Measurements from ENCODE around the gene C1orf159.

Gene C1orf159

DNA sequence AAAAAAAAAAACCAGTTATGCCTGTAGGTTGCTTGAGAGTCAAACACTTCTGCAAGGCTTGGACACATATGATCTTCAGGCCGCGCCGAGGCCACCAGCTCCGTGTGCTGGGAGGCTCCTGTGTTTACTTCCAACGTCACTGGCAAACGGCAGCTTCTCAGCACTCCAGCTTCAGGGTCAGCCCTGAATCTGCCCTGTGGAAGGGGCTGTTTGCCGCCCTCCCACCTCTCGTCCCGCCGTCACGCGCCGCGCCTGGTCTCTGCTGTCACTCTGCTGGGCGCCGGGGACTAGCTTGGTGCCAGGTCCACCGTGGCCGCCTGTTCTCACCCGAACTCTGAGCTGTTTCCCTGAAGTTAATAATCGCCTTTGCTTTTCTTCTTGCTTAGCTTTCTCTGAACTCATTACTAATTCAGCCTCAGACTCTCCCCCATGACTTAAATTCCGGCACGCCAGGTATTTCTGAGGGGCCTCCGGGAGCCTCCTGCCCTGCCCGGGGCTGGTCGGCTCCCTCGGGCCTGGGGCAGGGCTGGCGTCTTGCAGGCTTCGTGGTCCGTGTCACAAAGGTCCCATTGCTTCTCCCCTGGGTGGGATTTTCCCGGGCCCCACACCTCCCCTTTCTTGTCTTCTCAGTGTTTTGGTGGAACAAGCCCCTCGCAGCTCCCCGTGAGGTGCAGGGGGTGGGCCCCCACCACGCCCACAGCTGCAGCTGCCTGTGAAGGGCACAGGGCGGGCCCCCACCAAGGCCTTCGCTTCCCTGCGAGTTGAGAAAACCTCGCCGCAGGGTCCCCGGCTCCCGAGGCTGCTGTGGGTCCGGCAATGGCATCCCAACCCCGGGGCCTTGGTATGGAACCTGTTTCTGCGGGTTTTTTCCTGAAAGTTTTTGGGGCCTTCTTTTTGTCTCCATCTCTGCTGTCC is 14.6 kb upstream of the C1orf159 start:
- DNase-seq = no peak

DNA sequence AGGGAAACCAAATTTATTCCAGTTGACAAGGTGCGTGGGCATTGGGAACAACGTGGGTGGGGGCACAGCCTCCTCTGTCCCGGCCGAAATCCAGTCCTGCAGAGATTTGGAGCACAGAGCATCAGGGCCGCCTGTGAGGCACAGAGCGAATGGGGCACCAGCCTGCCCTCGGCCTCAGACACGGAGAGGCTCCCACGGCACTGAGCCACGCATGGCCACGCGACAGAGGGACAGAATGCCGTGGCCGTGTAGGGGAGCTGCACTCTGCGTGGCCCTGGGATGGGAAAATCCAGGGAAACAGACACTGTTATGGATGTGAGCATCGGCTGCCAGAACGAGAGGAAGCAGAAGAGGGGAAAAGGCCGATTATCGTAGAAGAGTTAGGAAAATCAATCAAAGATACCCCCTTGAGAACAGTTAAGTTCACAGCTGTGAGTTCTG is 13.5 kb upstream of the C1orf159 start:
- no peak for DNase-seq

DNA sequence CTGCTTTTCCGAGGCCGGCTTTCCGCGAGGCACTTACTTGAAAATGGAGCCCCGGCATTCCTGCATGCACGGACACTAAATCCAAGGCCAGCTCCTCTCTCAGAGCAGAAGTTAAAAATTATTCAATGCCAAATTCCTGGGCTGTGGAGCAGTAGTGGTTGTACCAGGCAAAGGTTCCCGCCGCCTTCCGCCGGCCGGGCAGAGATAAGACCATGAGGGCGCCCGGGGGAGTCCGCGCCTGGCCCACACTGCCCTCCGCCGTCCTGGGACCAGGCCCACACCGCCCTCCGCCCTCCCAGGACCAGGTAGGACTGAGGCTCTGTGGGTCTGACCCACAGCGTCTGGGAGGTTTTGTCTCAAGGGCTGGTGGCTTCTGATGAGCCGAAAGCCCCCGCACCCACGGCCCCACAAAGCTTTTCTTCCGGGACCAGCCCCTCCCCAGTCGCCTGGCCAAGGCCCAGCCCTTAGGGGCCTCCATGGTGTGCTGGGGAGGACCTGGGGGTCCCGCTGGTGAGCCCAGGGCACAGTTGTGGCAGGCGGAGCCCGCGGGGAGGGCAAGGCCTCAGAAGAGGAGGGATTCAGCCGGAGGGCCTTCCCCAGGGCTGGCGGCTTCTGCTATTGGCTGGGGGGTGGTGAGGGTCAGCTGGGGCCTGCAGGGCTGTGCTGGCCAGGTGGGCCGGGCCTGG is 12.7 kb upstream of the C1orf159 start:
- DNase-seq = no peak

DNA sequence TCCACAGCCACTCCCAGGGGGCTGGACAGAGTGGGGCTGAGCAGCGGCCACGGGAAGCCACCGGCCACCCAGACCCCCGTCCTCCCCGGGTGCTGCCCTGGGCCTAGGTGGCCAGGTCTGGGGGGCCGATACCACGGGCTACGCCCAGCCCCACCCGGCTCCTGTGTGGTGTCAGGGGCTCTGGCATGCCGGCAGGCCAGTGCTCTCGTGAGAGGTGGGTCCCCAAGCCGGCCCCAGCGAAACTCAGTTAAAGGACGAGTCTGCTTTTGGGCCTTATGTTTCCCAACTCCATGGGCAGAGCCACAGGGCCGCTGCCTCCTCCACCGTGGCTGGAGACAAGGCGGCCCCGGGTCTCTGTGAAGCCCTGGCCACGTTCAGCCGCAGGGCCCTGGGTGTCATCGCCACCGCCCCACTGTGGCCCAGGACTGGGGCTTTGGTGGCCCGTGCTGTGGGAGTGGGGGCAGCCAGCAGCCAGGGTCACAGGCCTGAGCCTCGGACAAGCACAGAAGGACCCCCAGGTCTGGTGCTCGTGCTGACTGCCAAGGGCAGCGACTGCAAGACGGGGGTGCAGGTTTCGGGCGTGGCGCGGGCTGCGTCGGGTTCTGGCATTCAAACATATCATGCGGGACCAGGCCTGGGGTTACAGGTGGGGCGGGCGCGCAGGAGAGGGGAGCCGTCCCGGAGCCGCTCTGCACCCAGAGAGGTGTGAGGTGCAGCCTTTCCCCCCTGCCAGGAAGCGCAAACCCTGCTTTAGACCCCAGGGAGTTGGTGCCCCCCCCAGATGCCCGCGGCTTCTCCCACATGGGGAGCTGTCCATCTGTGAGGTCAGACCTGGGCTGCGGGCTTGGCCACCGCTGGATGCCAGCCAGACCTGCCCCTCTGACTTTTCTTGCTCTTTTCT is 11.9 kb upstream of the C1orf159 start:
- DNase-seq = no peak

DNA sequence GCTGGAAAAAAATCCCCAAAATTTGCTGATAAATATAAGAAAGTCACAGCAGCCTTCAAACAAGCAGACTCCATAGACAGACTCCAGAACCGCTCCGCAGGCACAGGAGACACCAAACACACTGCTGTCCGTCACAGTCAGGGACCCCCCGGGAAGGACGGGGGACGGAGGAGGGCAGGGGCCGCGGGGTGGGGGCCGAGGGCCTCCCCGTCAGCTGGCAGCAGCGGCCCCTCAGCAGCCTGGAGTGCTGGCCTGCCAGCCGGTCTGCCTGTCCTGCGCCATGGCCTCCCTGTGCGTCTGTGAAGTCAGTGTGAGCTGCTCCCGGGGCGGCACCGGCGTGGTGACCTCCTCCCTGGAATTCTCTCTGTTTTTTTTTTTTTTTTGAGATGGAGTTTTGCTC is 10.1 kb upstream of the C1orf159 start:
- DNase-seq = no peak

DNA sequence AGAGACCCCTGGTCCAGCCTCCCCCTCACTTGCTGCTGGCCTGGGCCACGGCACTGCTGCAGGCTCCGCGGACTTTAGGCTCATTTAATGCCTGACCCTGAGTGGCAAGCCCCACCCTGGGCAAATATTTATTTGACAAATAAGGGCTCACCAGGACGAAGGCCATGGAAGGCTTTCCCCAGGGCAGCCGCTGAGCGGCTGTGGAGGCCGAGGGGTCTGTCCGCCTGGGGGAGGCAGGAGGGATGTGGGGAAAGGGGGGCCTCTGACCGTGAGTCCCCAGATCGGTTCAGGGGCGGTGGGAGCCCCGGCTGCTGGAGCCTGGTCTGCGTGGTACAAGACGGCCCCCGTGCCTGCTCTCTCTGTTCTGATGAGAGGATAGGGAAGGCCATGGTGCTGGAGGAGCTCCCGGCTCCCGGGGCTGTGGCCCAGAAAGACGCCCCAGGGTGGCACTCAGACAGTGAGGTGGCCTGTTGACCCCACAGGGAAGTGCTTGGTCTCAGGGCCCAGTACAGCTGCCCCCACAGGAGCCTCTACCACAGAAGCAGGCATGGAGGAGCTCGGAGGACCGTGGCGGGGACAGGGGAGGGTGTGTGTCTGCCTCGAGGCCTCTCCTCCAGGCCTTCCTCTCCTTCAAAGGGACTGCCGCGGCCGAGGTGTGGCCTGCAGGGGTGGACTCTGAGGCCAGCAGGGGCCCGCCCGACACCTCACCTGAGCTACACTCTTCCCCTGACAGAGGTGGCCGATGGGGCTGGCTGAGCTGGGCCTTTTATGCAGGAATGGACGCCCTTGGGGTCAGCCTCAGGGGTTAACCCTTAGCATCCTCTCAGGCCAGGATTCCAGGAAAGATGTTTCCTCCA is 9.1 kb upstream of the C1orf159 start:
- DNase-seq = no peak

DNA sequence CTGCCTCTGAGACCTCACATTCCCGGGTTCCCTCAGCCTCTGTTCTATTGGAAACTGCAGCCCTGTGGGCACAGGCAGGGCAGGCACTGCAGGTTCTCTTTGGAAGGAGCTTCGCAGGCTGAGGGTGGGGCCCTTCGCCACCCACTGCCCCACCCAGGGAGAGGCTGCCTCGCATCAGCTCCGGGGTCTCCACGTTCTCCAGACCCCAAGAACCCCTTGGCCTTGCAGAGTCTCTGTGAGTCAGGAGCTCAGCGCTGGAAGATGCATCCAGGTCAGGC is 8.6 kb upstream of the C1orf159 start:
- no peak for DNase-seq

DNA sequence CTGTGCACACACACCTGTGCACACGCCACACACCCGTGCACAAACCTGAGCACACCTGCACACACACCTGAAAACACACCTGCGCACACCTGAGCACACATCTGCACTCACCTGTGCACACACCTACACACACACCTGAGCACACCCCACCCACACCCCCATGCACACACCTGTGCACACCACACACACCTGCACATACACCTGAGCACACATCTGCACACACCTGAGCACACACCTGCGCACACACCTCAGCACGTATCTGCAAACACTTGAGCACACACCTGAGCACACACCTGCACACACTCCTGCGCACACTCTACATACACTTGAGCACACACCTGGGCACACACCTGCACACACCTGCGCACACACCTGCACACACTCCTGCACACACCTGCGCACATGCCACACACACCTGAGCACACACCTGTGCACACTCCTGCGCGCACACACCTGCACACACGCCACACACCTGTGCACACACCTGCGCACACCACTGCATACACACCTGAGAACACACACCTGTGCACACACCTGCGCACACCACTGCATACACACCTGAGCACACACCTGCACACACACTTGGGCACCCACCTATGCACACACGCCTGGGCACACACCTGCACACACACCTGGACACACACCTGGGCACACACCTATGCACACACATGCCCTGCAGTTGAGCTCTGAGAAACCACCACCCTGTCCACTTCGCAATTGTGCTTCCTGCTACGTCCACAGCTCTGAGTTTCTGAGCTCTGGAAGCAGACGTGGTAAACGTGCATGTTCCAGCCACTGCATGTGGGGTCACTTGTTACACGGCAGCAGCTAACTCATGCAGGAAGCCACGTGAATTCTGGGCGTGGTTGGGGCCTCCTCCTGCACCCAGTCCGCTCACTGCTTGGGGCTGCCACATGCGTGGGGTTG is 8.0 kb upstream of the C1orf159 start:
- no peak for DNase-seq

DNA sequence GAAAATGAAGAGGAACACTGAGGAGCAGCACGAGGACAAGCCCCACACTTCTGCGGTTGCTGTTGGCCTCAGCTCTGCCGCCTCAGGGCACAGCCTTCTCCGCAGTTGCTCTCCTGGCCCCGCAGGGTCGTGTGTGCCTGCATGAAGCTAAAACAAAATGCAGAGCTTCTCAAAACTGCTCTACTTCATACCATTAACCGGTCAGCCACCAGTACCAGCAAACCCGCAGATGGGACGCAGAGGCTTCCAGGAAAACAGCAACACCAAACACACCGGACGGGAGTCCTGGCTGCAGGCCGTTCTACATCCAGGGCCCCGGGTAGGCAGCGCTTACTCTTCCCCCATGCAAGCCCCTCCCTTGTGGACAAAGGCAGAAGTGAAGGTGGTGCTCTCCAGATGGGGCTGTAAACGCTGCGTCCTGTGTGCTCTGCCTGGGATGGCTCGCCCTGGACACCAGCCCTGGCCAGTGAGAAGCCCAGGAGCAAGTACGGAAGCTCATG is 7.1 kb upstream of the C1orf159 start:
- no peak for DNase-seq

DNA sequence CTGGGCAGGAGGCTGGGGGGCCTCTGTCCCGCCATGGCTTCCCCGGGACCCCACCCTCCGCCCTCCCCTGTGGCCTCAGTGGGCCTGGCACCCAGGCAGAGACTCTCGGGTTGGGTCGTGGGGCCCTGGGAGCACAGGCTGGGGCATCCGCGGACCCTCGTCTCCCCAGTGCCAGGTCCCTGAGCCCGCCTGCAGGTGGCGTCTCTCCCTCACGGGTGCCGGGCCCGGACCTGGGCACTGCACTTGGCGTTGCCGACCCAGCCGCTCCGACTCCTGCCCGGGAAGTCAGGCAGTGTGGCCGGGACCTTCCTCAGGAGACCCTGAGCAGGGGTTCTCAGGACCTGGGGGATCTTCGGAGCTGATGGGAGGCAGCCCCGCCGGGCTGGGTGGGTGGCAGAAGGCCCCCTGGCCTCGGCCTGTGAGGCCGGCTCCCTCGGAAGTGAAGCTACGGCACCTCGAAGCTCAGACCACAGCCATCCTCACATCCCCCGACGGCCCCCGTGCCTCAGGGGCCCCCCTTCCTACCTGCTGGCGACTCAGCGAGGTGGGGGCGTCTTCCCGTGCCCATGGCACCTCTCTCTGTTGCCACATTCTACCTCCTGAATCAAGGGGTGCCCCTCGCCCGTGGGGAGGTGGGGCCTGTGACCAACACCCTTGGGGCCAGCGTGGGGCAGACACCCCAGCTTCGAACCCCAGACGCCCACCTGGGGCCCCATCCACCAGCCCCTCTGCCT is 6.4 kb upstream of the C1orf159 start:
- DNase-seq = no peak

DNA sequence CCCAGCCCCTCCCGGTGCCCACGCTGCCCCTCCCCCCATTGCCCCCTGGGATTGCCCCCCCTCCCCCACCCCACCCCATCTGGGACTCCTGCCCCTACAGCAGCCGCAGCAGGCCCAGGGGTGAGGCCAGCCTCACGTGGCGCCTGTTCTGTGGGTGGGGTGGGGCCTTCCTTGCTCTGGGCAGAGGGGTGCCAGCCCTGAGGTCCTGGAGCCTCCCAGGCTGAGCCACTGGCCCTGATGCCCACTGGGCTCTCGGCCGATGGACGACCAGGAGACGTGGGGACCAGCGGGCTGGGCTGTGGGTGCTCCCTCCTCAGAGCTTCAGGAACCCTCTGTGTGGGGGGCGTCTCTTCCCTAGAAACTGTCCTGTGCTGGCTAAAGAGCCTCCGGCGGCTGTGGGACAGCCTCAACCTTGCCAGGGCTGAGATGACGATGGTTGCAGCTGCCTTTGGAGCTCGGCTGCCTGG is 5.8 kb upstream of the C1orf159 start:
- no peak for DNase-seq

DNA sequence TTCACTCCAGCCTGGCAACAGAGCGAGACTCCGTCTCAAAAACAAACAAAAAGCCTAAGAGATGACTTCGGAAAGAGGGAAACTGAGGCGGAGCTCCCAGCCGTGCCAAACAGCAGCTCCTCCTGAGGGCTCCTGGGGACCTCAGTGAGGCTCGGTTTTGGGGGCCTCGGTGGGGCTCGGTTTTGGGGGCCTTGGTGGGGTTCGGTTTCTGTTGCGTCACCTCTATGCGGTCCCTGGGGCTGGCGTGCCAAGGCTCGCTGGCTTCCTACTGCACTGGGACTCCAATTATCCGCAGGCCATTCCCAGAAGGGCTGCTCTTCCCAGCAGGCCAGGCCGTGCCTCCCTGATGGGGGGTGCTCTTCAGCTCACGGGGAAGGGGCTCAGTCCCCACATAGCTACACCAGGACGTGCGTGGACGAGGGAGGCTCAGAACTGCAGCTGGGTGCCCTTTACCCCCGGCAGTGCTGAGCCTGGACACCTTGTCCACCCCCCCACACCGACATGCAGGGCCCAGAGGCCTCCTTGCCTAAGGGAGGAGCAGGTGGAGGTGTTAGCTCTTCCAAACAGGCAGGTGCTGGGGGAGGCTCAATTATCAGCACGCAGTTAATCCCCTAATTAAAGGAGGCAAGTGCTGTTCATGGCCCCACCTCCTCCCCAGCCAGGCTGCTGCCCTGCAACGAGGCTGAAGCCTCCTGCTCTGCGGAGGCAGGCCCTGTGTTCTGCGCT is 5.1 kb upstream of the C1orf159 start:
- DNase-seq = no peak

DNA sequence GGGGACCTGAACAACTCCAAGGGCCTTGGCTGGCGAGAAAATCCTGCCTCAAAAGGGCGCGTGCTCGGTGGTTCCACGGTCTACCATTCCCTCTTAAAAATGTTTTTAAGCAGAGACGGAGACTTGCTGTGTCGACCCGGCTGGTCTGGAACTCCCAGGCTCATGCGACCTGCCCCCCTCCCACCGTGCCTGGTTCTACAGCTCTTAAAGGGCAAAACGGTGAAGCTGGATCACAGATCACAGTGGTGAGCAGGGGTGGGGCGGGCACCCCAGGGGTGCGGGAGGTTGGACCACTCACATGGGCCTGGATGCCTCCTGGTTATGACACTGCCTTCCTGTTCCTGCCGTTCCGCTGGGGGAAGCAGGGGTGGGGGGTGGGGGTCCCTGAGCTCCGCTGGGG is 4.2 kb upstream of the C1orf159 start:
- no peak for DNase-seq

DNA sequence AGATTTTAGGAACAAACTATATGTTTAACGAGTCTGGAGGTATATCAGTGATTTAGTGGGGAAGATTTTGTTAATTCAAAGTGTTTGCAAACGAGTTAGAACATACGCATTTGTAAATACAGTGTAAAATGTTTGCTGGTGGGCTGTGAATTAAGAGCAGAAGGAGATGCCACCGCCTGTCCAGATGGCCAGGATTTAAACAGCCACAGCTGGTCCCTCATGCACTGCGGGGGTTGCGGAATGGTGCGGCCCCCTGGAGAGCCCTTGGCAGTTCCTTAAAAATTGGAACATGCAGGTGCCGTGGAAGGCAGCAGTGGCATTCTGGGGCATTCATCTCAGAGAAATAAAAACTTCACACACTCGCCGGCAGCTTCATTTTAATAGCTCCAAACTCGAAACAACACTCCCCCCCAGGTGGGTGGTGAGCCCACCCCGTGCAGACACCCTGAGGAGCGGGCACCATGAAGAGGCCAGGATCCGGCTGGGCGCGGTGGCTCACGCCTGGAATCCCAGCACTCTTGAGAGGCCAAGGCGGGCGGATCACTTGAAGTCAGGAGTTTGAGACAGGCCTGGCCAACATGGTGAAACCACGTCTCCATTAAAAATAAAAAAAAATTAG is 3.5 kb upstream of the C1orf159 start:
- DNase-seq = no peak

DNA sequence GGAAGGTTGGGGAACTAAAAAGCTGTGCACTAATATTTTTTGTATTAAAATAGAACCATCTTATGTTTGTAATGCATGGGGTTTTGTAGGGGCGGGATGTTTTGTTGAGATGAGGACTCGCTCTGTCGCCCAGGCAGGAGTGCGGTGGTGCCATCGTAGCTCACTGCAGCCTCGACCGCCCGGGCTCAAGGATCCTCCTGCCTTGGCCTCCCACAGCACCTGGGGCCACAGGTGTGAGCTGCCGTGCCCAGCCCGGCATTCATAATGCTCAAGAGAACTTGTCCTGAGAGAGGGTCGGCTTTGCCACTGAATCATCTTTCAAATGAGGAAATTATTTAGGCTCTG is 3.0 kb upstream of the C1orf159 start:
- no peak for DNase-seq

DNA sequence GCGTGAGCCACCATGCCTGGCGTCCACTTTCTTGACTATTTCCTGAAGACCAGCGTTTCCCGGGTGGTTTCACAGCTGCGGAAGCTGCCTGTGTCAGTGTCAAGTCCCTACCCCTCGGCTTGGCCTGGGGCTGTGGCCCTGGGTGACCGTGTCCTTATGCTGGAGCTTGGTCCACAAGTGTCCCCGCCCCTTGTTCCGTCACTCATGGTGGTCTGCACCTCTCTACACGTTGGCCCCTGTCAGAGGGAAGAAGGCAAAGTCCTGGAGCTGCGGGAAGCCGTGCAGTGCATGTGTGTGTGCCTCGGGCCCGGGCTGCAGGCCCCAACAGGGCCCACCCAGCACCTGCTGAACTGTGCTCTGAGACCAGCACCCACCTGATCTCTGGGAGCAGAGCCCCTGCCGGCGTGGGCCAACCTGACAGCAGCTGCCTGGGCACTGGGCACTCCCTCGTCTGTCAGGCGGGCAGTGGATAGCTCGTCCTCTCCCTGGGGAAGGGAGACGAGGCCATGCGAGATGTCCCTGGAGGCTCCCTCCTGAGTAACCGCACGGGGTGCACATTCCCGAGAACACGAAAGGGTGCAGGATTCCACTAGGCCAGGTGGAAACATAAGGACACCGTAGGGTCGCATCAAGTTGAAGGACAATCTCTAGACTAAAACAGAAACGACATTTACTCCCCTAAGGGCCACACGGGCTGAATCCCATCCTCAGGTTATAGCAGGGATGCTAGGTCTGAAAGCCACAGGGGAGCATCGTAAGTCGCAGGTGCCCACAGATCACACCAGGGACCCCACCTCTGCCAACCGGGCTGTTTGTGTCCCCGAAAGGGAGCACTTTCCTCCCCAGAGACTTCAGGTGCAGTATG is 2.4 kb upstream of the C1orf159 start:
- DNase-seq = no peak

DNA sequence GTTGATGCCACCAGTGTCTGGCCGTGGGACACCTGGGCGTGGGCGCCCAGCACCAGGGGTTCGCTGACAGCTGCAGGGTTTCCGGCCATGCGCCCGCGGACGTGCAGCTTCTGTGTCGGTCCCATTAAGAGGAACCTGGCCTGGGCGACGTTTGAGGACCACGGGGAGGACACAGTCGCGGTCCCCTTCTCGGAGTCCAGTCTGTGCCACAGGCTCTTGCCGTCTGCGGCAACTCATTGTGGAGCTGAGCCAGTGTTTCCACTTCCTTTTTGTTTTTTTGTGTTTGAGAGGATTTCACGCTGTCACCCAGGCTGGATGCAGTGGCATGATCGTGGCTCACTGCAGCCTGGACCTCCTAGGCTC is 1.6 kb upstream of the C1orf159 start:
- no peak for DNase-seq

DNA sequence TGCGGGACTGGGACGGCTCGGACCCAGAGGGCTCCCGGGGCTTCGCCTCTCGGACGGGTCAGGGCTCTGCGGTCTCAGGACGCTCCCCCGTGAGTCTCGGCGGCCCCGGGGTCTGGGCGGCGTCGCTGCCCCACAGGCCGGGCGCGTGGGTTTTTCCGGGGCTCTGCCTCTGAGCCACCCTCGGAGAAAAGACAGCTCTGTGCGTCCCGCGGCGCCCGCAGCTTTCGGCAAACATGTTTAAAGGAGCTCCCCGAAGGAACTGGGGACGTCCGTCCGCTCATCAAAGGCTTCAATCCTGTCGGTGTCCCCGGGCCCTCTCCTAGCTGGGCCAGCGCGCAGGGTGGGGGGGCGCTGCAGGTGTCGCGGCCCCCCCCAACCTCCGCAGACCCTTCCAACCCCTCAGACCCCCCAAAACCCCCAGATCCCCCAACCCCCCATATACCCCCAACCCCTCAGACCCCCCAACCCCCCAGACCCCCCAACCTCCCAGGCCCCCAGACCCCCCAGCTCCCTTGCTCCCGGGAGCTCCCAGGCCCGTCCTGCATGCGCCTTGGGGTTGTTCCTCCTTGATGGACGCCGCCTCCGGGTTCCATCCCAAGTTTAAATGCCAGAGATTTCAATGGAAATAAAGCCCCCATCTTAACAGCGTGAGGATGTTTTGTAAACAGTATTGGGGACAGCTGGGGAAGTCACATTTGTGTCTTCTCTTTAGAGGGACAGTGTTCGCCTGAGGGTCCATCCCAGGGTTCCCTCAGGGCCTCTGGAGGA is 996 bp upstream of the C1orf159 start:
- DNase-seq = no peak
